ENCODE results near the gene TEKT4.
"Not testable (repeated sequence)": the region's sequence is repeated elsewhere in the genome, so short reads cannot be mapped to it uniquely, and the experiment has no call there.

DNA sequence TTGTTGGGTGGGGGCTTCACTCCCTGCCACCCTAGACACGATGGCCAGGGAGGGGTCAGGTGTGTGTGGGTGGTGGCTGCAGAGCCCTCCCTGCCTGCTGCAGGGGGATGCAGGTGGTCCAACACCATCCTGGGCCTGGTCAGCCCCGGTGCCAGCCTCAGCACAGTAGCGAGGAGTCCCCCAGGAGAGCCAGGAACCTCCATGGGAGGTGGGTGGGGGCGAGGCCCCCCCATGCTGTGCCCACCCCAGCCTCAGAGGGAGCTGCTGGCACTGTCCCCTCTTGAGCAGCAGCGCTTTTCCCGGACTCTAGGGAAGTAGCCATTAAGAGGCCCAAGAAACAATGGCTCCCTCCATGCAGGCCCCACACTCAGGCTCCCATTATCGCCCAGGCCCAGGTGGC lies 7.3 kb downstream of the TEKT4 start:
- TF ChIP-seq POLR2AphosphoS5, EP300 (IDR thresholded peaks at IDR 0.05): not testable (repeated sequence)
- TF ChIP-seq, protein P1, sequence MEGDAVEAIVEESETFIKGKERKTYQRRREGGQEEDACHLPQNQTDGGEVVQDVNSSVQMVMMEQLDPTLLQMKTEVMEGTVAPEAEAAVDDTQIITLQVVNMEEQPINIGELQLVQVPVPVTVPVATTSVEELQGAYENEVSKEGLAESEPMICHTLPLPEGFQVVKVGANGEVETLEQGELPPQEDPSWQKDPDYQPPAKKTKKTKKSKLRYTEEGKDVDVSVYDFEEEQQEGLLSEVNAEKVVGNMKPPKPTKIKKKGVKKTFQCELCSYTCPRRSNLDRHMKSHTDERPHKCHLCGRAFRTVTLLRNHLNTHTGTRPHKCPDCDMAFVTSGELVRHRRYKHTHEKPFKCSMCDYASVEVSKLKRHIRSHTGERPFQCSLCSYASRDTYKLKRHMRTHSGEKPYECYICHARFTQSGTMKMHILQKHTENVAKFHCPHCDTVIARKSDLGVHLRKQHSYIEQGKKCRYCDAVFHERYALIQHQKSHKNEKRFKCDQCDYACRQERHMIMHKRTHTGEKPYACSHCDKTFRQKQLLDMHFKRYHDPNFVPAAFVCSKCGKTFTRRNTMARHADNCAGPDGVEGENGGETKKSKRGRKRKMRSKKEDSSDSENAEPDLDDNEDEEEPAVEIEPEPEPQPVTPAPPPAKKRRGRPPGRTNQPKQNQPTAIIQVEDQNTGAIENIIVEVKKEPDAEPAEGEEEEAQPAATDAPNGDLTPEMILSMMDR (IDR thresholded peaks at IDR 0.05) = not testable (repeated sequence)
